DMS114 treated with DMSO at 0.1 percent for 48 hours (cell line): Measurements from ENCODE around the gene TNIK.
A peak's percentile ranks its signal among the peaks of the same experiment; 100 is the strongest.

Experiments used
- DNase-seq: peaks from one replicate; lab custom pipeline; 2025; ENCODE audit not compliant: unreplicated experiment; lab: John Stamatoyannopoulos, UW

Gene TNIK

DNA sequence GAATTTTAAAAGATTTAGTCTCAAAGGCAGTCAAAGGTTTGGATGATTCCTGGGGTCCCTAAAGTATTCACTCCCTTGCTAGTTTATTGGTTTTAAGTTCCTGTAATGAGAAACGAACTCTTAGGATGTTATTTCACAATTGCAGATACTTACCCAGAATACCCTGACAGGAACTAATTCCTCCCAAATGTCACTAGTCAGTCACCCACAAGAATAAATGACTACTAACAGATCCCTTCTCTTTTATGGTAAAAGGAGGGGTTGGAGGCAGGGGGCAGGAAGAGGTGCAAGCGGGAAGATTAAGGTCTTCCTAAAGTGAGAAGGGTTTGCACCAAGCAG, 259.5 kb downstream of the TNIK start:
- no peak for DNase-seq

DNA sequence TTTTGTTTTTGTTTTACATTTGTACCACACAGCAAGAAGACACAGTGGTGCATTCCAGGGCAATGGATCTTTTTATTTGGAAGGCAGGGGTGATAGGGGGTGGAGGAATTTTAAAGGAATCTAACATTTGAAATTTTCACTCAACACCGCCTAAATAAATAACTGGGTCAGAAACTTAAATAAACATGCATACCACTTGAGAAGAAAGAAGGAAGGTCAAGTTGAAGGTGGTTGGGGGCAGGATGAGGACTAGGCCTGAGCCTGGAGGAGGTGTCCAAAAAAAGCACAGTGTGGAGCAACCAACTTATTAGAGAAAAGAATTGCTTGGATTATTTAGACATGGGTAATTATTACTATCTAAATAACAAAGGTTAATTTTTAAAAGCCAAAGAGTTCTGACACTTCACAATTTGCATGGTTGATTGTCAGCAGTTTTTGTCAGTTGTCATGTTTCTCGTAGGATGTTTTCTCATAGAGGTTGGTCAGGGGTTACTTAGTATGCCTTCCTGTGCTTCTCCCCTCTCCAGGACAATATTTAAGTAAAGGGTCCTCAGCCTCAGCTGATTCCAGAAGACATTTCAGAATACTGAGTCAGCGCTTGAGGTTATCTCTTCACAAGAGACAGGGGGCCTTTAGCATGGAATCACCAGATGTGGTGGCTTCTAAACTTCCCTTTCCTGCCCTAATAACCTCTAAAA, 260.0 kb downstream of the TNIK start:
- DNase-seq, result no peak

DNA sequence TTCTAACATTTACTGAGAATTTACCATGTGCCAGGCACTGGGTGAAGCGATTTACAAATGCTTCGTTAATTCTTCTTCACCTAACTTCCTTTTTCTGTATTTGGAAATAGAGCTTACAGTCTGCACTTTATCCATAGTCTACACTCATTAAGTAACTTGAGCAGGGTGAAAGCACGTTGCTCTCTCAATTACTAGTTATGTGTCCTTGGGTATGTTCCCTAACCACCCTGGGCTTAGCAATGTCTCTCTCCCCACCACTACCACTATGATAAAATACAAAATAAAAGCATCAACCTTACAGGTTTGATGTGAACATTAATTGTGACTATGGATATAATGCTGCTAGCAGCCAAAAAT, 260.8 kb downstream of the TNIK start:
- no peak for DNase-seq

DNA sequence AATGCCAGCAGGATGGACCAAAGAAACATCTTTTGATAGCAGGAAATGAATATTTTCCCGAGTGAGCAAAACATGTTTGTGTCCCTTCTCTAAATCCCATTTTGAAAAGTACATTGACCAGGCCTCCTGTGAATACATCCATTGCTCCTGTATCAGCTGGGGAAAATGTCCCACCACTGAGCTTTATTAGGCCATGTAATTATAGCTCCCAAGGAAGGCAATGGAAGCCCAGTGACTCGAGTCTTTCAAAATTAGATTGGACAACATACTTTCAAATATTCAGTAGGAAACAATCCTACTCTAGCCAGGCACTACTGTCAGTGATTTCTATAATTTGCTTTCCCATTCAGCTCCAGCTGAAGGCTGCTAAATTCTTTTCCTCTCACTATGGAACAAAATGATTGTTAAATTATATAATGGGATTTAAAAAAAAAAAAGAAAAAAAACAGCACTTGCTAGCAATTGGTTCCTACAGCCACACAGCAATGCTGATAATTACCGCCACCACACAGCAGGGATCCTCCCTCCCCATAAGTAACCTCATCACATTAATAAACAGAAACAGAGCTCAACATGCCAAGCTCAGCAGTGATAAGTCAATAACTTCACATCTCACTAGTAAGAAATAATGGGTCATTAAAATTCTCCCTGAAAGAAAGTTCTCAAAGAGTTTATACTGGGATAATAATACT, 261.3 kb downstream of the TNIK start:
- no peak for DNase-seq

DNA sequence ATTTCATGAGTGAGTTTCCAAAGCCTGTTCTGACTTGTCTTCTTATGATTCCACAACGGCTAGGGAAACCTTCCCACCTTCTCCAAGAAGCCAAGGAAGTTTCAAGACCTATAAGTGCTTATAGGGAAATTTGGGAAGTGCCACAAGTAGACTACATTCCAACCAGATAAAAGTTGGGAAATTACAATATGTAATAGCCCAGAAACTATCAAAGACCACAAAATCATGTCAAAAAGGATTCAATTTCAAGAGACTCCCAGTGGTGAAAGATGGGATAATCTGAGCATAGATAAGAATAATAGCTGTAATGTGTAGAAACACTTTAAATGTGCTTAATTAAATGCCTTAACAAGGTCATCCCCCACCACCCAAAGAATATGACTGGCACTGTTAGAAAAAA, 264.5 kb downstream of the TNIK start:
- no peak for DNase-seq

DNA sequence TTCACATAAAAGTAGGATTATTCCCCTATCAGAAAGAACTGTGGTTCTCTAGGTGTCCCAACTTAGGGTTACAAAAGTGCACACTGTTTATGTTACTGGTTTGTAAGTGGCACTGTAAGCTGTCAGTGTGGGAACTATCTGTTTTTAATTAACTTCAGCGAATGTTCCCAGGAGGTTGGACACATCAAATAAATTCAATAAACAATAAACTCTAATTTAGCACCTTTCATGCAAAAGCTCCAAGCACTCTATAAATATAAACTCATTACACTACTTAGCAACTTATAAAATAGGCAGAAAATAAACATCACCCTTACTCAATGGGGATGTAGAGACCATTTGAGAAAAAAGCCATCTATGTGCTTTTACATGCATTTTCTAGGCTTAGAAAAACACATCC, 265.2 kb downstream of the TNIK start:
- DNase-seq, result no peak

DNA sequence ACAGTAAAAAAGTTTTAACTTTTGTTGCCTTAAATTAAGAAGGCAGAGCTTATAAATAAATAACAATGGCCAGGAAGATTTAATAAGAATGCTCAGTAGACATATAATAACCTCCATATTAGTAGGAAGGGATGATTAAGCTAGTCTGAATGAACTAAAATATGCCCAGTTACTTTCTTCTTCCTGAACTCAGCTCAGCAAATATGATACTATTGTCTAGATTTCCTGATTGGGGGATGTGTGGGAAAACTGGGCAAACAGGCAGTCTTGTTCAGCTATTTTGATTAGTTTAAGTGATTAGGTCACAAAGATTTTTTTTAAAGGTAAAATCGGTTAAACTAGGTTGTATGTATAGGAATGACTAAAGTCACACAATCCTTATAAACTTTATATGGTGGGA, 266.5 kb downstream of the TNIK start:
- no peak for DNase-seq

DNA sequence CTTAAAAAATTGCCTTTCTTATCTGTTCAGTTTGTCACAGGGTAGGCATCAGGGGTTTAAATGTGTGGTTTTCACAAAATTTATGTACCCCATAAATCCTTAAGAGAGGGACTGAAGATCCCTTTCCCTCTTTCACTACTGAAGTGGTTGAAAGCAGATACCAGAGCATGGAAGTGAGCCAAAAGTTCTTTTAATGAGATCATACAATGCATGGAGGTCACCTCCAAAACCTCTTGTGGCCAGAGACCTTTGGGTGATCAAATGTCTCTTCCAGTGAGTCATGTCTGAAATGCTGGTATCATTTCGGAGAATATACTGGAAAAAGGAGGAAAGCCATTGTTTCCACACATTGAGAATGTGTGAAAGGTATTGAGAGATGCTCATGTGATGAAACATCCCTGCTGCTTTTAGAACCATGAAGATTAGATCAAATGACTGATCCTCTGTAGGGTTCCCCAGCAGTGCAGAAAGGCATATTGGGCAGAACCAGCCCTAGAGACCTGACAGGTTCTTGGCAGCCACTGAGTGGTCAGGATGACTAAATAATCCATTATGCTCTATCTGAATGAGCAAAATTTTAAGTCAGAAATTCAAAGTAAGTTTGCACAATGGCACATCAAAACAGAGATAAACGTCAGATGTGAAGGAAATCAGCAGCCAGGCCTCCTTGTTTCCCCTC, 267.9 kb downstream of the TNIK start:
- DNase-seq, result no peak

DNA sequence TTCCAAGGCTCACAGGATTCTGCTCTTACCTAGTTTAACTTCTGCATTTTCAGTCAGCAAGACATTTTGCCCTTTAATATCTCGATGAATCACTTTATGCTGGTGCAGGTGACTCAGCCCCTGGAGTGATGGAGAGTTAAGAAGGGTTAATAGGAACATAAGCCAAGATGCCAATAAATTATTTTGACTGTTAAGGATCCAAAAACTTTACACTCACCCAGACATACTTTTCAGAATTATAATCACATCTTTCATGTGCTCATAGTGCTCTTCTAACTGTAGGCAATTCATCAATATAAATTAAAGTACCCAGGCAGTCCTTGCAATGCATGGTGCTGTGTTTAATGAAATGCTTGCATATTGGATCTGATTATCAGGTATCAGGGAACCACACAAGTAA, 269.5 kb downstream of the TNIK start:
- DNase-seq, result no peak

DNA sequence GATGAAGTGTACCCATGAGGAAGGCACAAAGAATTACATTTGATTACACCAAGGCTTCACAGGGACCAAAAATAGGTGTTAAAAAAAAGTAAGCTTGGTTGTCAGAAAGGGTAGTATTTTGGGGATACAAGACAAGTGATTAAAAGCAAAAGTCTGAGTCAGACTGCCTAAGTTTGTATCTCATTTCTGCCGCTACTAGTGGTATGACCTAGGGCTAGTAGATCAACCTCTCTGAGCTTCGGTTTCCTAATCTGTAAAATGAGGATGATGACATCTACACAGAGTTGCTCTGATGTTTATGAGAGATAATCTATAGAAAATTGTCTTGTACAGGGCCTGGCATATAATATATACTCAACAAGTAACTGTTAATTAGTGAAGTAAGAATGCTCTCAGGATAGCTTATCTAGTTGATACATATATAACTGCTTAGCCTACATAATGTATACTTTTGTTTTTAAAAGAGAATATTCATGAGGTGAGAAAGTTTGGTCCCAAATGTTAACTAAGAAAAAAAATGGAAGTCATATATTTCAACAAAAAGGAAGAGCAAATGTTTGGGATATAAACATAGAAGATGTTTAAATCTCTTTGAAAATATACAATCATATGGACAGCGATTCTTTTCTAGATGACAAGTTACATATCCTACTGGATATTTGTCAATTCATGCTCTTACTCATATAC, 270.7 kb downstream of the TNIK start:
- no peak for DNase-seq

DNA sequence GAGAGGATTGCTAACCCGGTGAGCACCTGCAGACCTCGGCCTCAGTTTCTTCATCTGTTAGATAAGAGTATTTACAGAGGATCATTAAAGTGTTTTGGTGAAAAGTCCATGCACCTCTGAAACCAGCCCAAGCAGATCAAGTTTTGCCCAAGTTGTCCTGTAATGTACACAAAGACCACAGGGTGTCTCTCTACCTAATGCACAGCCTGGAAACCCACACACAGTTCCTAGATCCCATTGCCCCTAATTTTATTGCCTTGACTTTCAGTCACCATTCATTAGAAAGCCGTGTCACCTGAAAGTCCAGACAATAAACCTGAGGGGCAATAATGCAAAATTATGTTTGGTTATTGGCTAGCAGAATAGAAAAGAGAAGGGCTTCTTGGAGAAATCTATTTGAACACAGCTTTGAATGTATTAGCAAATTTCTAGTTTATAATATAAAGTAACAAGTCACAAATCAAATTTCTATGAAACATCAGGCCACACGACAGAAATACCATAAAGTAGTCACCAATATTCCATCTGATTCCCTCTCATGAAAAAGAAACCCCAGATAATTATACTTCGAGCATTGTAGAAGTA, 272.4 kb downstream of the TNIK start:
- DNase-seq, result peak; percentile 20

DNA sequence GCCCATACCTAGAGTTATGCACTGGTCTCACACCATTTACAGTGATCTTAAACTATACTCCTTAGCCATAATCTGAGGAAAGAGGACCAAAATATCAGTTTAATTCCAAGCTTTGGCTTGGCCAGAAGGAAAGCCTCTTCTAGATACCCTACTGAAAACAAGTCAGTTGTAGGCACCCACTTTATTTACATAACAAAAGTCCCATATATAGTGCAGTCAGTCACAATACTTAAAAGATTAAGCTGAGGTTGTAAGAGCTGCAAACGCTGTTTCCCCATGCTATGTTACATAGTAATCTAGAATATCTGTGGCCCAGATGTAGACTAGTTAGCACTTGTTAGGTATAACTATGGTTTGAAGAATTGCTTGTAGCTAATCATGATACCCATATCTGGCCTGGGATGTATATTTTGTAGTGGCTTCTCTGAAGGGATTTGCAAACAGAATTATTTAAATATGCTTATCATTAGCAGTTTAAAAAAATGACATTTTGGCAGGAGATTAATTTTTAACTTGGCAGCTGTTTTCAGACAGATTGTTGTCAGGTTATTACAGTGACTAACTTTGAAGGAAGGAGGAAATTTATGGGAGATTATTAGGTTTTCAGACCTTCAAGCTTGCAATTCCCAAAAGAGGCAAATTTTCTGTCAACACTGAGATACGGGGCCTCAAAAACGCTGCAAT, 273.2 kb downstream of the TNIK start:
- DNase-seq, result no peak

DNA sequence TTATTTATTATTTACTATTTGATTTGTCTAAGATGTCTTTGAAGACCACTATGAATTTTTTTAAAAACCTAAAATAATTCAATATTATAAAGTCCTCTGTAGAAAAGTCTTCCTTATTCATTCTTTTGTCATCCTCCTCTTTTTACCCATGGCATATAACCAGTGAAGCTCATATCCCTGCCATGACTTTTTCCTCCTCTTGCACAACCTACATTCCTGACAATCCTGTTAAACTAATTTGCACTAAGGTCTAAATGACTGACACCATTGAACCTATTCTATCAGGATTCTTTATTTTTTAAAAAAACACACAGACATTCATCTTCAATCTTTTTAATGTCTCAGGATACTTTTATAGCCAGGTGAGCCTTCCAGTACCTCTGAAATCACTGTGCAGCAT, 273.8 kb downstream of the TNIK start:
- no peak for DNase-seq

DNA sequence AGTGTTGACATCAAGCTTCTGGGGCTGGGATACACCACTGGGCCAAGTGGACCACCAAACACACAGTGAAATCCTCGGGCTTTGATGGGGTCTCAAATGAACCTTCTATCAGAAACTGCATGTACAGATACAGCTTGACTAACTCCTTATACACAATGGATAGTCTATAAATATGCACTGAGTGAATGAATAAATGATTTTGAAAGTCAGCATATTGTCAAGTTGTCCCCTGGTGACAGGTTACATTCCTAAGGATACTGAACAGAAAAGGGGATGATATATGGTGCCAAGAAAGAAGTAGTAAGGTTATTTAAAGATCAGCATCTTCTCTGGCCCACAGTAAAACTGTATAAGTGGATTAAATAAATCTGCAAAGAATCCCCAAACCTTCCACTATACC, 274.2 kb downstream of the TNIK start:
- DNase-seq, result no peak

DNA sequence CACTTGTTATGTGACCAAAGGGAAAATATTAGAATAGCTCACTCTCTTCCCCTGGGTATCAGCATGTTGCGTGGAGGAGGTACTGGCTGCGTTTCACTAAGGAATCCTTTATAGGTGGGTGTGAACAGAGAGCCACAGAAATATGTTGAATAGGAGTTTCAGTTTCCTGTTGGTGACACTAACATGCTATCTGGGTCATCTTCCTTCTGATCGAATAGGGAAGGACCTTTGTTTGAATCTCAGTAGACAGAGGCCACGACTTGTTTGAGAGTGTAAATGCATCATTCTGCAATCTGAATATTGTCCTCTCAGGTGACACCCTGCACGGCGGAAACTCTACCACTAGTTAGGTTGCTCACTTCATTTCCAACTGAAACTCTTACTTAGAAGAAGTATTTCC, 275.8 kb downstream of the TNIK start:
- no peak for DNase-seq

DNA sequence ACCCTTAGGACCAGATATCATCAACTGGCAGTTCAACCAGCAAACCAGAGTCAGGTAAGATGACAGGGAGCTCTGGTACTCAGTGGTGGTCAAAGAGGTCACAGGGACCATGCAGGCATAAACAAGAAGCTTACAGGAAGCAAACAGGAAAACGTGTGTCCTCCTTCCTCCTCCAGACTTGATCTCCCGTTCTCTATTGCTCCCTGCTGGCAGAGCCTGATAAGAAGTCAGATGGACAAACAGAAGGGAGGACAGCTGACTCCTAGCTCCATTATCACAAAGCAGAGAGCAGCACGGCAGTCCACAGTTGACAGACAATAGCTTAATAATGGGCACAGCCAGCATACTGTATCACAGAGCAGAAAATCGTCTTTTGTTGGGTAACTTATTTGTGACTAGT, 277.2 kb downstream of the TNIK start:
- DNase-seq, result no peak

DNA sequence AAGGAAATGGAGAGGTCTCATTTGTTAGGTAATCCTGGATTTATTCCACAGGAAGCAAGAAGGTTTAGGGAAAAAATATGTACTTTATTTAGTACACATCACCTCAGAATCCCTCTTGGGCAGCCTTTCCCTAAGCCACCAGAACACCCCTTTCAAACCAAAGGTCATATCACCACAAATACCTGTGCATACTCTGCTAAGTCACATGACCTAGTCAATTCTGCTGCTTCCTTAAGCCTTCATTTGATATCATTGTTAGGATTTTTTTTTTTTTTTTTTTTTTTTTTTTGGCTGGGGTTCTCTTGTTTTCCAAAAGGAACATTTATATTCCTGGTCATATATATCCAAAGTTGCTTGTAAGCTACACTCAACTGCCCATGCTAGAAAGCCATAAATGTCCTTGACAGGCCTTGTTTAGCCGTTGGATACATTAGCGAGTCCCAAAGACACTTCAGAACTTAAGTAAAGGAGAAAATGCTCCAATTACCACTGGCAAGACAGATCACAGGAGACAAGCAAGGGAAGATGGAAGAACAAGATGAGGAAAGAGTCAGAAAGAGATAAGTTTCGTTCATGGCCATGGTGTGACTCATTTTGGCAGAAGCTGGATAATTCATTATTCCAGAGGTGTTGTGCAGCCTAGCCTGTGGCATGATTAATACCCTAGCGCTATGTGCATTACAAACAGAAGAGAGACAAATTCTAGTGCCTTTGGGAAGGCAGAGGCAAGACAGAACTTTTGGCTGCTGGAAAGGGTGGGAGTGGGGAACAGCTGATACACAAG, 278.1 kb downstream of the TNIK start:
- DNase-seq, result no peak

DNA sequence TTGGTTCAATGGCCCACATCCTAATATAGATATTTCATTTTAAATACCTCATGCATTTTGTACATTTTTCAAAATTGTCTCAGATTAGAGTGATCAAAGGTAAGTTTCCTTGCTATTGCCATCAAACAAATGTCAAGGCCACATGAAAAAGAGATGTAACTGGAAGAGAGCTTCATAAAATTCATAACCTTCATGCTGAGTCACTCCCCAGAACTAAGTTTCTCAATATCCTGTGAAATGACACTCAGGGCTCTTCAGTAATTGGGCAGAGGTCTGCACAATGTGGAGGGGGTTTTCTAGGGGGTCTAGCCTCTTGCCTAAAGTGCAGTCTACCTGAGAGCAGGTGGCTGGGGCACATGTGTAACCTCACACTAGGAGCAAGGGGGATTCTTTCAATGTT, 281.5 kb downstream of the TNIK start:
- DNase-seq, result no peak

DNA sequence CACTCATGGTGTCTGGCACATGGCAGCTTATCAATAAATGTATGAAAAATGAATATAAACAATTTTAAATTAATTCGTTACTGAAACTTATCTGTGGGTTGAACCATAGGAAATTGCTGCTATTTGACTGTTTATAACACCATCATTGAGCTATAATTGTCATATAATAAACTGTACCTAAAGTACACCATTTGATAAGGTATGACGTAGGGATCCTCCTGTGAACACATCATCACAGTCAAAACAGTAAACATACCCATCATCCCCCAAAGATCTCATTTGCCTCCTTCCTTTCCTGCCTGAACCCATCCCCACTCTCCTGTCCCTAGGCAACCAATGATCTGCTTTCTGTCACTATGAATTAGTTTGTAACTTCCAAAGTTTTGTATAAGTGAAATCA, 282.7 kb downstream of the TNIK start:
- DNase-seq, result no peak

DNA sequence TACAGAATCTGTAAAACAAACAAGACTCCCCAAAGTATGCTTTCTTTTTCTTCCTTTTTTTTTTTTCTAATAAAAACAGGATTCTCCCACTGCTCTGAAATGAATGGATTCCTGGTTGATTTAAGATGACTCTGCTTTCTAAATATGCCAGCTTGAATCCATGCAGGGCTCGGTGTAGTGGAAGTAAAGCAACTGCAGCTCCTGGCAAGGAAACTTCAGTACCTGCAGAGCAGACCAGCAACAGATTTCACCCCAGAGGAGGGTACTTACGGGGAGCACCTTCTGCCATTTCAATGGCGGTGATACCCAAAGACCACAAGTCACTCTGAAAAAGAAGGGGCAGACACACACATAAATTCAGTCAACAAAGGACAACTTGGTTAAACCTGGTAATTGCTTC, 283.1 kb downstream of the TNIK start:
- DNase-seq, result no peak
